PC-9 (cell line): ENCODE measurements around the gene SNRPD3. TPM values are rescaled to one million over a fixed set of nuclear protein-coding genes. Genes with fewer than 3 reads are reported as not detected.

Source experiments
- BruUV-seq: library from RNA; stranded (reverse); fragments of 400-500 nt; replicated peaks from 2 replicates; lab custom pipeline; 2021; lab: Mats Ljungman, UMichigan
- CTCF ChIA-PET: fragments of 300-600 bp; sonication (Branson Sonifier 250); formaldehyde crosslinking; loops from one replicate; lab custom pipeline; 2022; ENCODE audit warnings: antibody characterized with exemption; lab: Charles Lee
- POLR2A ChIA-PET: fragments of 300-600 bp; sonication (Branson Sonifier 250); formaldehyde crosslinking; loops from one replicate; lab custom pipeline; 2022; ENCODE audit warnings: antibody characterized with exemption; ENCODE audit not compliant: unreplicated experiment; lab: Charles Lee
- DNase-seq, 2 experiments: peaks; one replicate each; pipeline versions ENCODE4 v3.0.0 to v3.0.0-alpha.2; 2015 to 2022; ENCODE audit warnings: mixed read lengths in 1 of 2
- H2AFZ ChIP-seq: fragments of 200-600 bp; sonication (generic); 2 replicates; pipeline ENCODE4 v1.8.1; 2017; ENCODE audit warnings: antibody characterized with exemption
- H3F3A ChIP-seq: fragments of 200-600 bp; sonication (generic); 2 replicates; pipeline ENCODE4 v1.8.1; 2017; ENCODE audit warnings: antibody characterized with exemption, mild to moderate bottlenecking, low read depth; ENCODE audit not compliant: insufficient read depth
- H3K27ac ChIP-seq: fragments of 200-600 bp; sonication (generic); 2 replicates; pipeline ENCODE4 v1.6.1; 2016; ENCODE audit warnings: mixed run types
- H3K27me3 ChIP-seq: fragments of 200-600 bp; sonication (generic); 2 replicates; pipeline ENCODE4 v1.6.1; 2016; ENCODE audit warnings: low read depth, mixed run types; ENCODE audit not compliant: insufficient read depth
- H3K36me3 ChIP-seq: fragments of 200-600 bp; sonication (generic); 2 replicates; pipeline ENCODE4 v1.6.1; 2016; ENCODE audit warnings: low read depth, mixed run types
- H3K4me1 ChIP-seq: fragments of 200-600 bp; sonication (generic); replicated peaks from 2 replicates; pipeline ENCODE4 v1.6.1; 2016; ENCODE audit warnings: mixed run types; ENCODE audit not compliant: insufficient read depth
- H3K4me2 ChIP-seq: fragments of 200-600 bp; sonication (generic); 2 replicates; pipeline ENCODE4 v1.6.1; 2017; ENCODE audit warnings: mixed run types
- H3K4me3 ChIP-seq: fragments of 200-600 bp; sonication (generic); 2 replicates; pipeline ENCODE4 v1.6.1; 2016; ENCODE audit warnings: mixed run types
- H3K79me2 ChIP-seq: fragments of 200-600 bp; sonication (generic); 2 replicates; pipeline ENCODE4 v1.6.1; 2017; ENCODE audit warnings: low read depth, mixed run types
- H3K9me2 ChIP-seq: fragments of 200-600 bp; sonication (generic); 2 replicates; pipeline ENCODE4 v1.8.1; 2017; ENCODE audit warnings: mild to moderate bottlenecking; ENCODE audit not compliant: insufficient read depth
- H3K9me3 ChIP-seq: fragments of 200-600 bp; sonication (generic); 2 replicates; pipeline ENCODE4 v1.8.1; 2016; ENCODE audit warnings: low read depth; ENCODE audit not compliant: insufficient read depth
- H4K20me1 ChIP-seq: fragments of 200-600 bp; sonication (generic); 2 replicates; pipeline ENCODE4 v1.8.1; 2017; ENCODE audit not compliant: insufficient read depth
- EZH2 ChIP-seq: fragments of 200-600 bp; sonication (generic); IDR thresholded peaks from 2 replicates; pipeline ENCODE4 v1.8.0; 2017; ENCODE audit warnings: antibody characterized with exemption, low read depth
- intact Hi-C: fragments of 100-400 bp; cut with micrococcal nuclease; formaldehyde crosslinking; loops from one replicate; pipeline ENCODE4 v1.10.0; 2022; ENCODE audit not compliant: unreplicated experiment
- total RNA-seq: library from RNA; stranded (reverse); gene quantifications from 2 replicates; pipeline ENCODE4 v1.2.3, GENCODE V29; 2021
- TF ChIP-seq, protein P1 (sequence below): fragments of 200-600 bp; sonication (generic); conservative IDR thresholded peaks from 2 replicates; pipeline ENCODE4 v1.6.1; 2017; ENCODE audit warnings: mixed run types, antibody characterized with exemption, mild to moderate bottlenecking, moderate library complexity

Gene SNRPD3
- total RNA-seq, 1 experiment from 2014 or later: 117 TPM

GRCh38 chr22:24553597-24554312 lies 2.0 kb upstream of the SNRPD3 start:
- BruUV-seq: no TSS peak
- TF ChIP-seq, protein P1, sequence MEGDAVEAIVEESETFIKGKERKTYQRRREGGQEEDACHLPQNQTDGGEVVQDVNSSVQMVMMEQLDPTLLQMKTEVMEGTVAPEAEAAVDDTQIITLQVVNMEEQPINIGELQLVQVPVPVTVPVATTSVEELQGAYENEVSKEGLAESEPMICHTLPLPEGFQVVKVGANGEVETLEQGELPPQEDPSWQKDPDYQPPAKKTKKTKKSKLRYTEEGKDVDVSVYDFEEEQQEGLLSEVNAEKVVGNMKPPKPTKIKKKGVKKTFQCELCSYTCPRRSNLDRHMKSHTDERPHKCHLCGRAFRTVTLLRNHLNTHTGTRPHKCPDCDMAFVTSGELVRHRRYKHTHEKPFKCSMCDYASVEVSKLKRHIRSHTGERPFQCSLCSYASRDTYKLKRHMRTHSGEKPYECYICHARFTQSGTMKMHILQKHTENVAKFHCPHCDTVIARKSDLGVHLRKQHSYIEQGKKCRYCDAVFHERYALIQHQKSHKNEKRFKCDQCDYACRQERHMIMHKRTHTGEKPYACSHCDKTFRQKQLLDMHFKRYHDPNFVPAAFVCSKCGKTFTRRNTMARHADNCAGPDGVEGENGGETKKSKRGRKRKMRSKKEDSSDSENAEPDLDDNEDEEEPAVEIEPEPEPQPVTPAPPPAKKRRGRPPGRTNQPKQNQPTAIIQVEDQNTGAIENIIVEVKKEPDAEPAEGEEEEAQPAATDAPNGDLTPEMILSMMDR: no peak
- no peak for TF ChIP-seq EZH2
- H3K9me2 ChIP-seq: no peaks in the 10 kb centered on the region
- ChIA-PET CTCF (no interaction called here), POLR2A (interaction anchor here (0.5 kb wide), 1 partner anchor 404 kb away, joined by 30 read pairs; no protein-coding TSS in a partner anchor)
- no peaks in the 10 kb centered on the region for H3K9me3 ChIP-seq
- peaks cover 20% of the 10 kb centered on the region for H3K4me1 ChIP-seq
- no peak overlapping the region for H3K27ac ChIP-seq
- no peak for DNase-seq
- H3F3A ChIP-seq: 0 out of 2 replicates have a peak, but pooled peaks cover 6% of the 10 kb centered on the region
- peaks cover 16% of the 10 kb centered on the region; the same call in 1 of the 2 replicates for H3K36me3 ChIP-seq
- peaks cover 68% of the 10 kb centered on the region for H3K79me2 ChIP-seq
- H3K4me2 ChIP-seq: peak overlapping the region; percentile 87
- peak overlapping the region; percentile 87 for H3K4me3 ChIP-seq
- H3K27me3 ChIP-seq: no peaks in the 10 kb centered on the region
- intact Hi-C loops: no loop called here
- no peak overlapping the region; the same call in 1 of the 2 replicates for H2AFZ ChIP-seq
- H4K20me1 ChIP-seq: peaks cover 19% of the 10 kb centered on the region

GRCh38 chr22:24554313-24555164 lies 1.3 kb upstream of the SNRPD3 start, which contains the start of gene GUCD1:
TSS of gene GUCD1 (minus strand) at chr22:24555138. CDS start at chr22:24554991, 147 bp downstream.
- H3K27ac ChIP-seq: peak within 1 kb of the TSS; percentile 75
- no peak for TF ChIP-seq EZH2
- TF ChIP-seq, protein P1: no peak
- H3K4me2 ChIP-seq: peak within 1 kb of the TSS; percentile 98
- intact Hi-C loops: no loop called here
- H3F3A ChIP-seq: 0 out of 2 replicates have a peak, but pooled peaks cover 6% of the 10 kb centered on the region
- peak within 1 kb of the TSS; percentile 94 for H2AFZ ChIP-seq
- no peaks in the 10 kb centered on the region for H3K9me3 ChIP-seq
- H3K4me3 ChIP-seq: peak within 1 kb of the TSS; percentile 100
- no peaks in the 10 kb centered on the region for H3K27me3 ChIP-seq
- DNase-seq: peak in 1 of 2 experiments; percentile 11
- peaks cover 19% of the 10 kb centered on the region; the same call in 1 of the 2 replicates for H3K36me3 ChIP-seq
- peaks cover 20% of the 10 kb centered on the region for H3K4me1 ChIP-seq
- BruUV-seq: TSS peak; percentile 42
- ChIA-PET CTCF (interaction anchor here (0.6 kb wide), 1 partner anchor 784 kb away, joined by 7 read pairs; no protein-coding TSS in a partner anchor), POLR2A (interaction anchor here (0.5 kb wide), 1 partner anchor 404 kb away, joined by 30 read pairs; no protein-coding TSS in a partner anchor)
- peaks cover 74% of the 10 kb centered on the region for H3K79me2 ChIP-seq
- H4K20me1 ChIP-seq: peaks cover 27% of the 10 kb centered on the region
- H3K9me2 ChIP-seq: no peaks in the 10 kb centered on the region

DNA sequence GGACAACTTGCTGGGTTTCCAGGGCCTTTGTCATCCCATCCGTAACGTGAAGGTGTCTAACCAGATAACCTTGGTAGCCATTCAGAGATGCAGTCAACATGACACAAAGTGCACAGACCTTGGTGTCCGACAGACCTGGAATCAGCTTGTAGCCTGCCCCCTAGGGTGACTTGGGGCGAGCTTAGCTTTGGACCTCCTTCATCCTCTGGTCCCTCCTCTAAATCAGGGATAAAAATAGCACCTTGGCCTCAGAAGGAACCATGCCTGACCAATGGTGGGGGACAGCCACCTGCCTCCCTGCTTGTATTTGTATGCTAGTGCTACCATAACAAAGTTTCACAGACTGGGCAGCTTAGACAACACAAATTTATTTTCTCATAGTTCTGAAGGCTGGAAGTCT lies 3.7 kb downstream of the SNRPD3 start:
- ChIA-PET CTCF (no interaction called here), POLR2A (no interaction called here)
- Histone ChIP-seq H3K9me2 (no peaks in the 10 kb centered on the region), H3K27ac (no peak overlapping the region), H4K20me1 (peaks cover 61% of the 10 kb centered on the region), H3K9me3 (no peaks in the 10 kb centered on the region), H3F3A (0 out of 2 replicates have a peak, but pooled peaks cover 6% of the 10 kb centered on the region), H3K4me2 (no peak overlapping the region), H3K36me3 (peaks cover 29% of the 10 kb centered on the region), H2AFZ (no peak overlapping the region), H3K4me3 (no peak overlapping the region), H3K4me1 (peaks cover 13% of the 10 kb centered on the region), H3K79me2 (peaks cover 87% of the 10 kb centered on the region), H3K27me3 (no peaks in the 10 kb centered on the region)
- no TSS peak for BruUV-seq
- intact Hi-C loops: no loop called here
- DNase-seq: no peak
- TF ChIP-seq, protein P1: no peak
- TF ChIP-seq EZH2: no peak
